ENCODE results near the gene SREBF2. TPM values are rescaled to one million over a fixed set of nuclear protein-coding genes. Genes with fewer than 3 reads are reported as not detected.

The SREBF2 gene
- total and polyA plus RNA-seq, 8 donors = 12.2 to 159 (median 48.3) TPM

GRCh38 chr22:41870786-41871185 lies 37.9 kb downstream of the SREBF2 start:
- TF ChIP-seq EP300 (IDR thresholded peaks at IDR 0.05) (no peak), POLR2AphosphoS5 (IDR thresholded peaks at IDR 0.05) (no peak), POLR2A (IDR thresholded peaks at IDR 0.05) (no peak), CTCF (IDR thresholded peaks at IDR 0.05) (no peak)
- 57 to 81% (median 76%) methylated on average over 4 of the region's 4 CpGs for WGBS, 5 donors
- intact Hi-C loops (cut with DNase I; ENCODE audit: low total_unique reads) = no loop called here
- Histone ChIP-seq H3K27ac (no peak overlapping the region), H3K4me3 (no peak overlapping the region), H3K4me1 (no peaks in the 10 kb centered on the region), H3K36me3 (peaks cover 70 to 96% (median 93%) of the 10 kb centered on the region in 4 donors), H3K9me3 (no peaks in the 10 kb centered on the region), H3K27me3 (no peaks in the 10 kb centered on the region)
- no peak for DNase-seq

- peaks cover 71 to 100% (median 100%) of the 10 kb centered on the region in 4 donors for H3K36me3 ChIP-seq
- TF ChIP-seq POLR2A (IDR thresholded peaks at IDR 0.05) (no peak), POLR2AphosphoS5 (IDR thresholded peaks at IDR 0.05) (no peak), EP300 (IDR thresholded peaks at IDR 0.05) (no peak), CTCF (IDR thresholded peaks at IDR 0.05) (no peak)
- H3K4me1 ChIP-seq = no peaks in the 10 kb centered on the region
- WGBS, 5 donors = 53 to 72% (median 60%) methylated on average over 5 of the region's 5 CpGs
- H3K4me3 ChIP-seq = no peak overlapping the region
- no peak overlapping the region for H3K27ac ChIP-seq
- no peaks in the 10 kb centered on the region for H3K27me3 ChIP-seq
- H3K9me3 ChIP-seq = no peaks in the 10 kb centered on the region
- intact Hi-C loops (cut with DNase I; ENCODE audit: low total_unique reads) = no loop called here
- DNase-seq = peak in 1 of 2 donors; percentile 23
Observed at GRCh38 chr22:41873391-41873790, 40.5 kb downstream of the SREBF2 start.

GRCh38 chr22:41874090-41874489 lies 41.2 kb downstream of the SREBF2 start:
- Histone ChIP-seq H3K36me3 (peaks cover 66 to 100% (median 100%) of the 10 kb centered on the region in 4 donors), H3K27me3 (no peaks in the 10 kb centered on the region), H3K4me3 (no peak overlapping the region), H3K4me1 (no peaks in the 10 kb centered on the region), H3K9me3 (no peaks in the 10 kb centered on the region), H3K27ac (no peak overlapping the region)
- intact Hi-C loops (cut with DNase I; ENCODE audit: low total_unique reads) = no loop called here
- TF ChIP-seq POLR2AphosphoS5 (IDR thresholded peaks at IDR 0.05) = no peak
- no peak for TF ChIP-seq POLR2A (IDR thresholded peaks at IDR 0.05)
- no peak for TF ChIP-seq EP300 (IDR thresholded peaks at IDR 0.05)
- no peak for TF ChIP-seq CTCF (IDR thresholded peaks at IDR 0.05)
- DNase-seq = no peak
- 78 to 91% (median 88%) methylated on average over 2 of the region's 2 CpGs for WGBS, 5 donors

- H3K4me3 ChIP-seq = no peak overlapping the region
- no peak overlapping the region for H3K27ac ChIP-seq
- peaks cover 62 to 100% (median 100%) of the 10 kb centered on the region in 4 donors for H3K36me3 ChIP-seq
- intact Hi-C loops (cut with DNase I; ENCODE audit: low total_unique reads) = no loop called here
- H3K9me3 ChIP-seq = no peaks in the 10 kb centered on the region
- WGBS, 5 donors = 87 to 89% (median 88%) methylated on average over 10 of the region's 10 CpGs
- H3K4me1 ChIP-seq = no peaks in the 10 kb centered on the region
- TF ChIP-seq EP300 (IDR thresholded peaks at IDR 0.05) = no peak
- no peak for TF ChIP-seq POLR2AphosphoS5 (IDR thresholded peaks at IDR 0.05)
- no peak for TF ChIP-seq POLR2A (IDR thresholded peaks at IDR 0.05)
- no peak for TF ChIP-seq CTCF (IDR thresholded peaks at IDR 0.05)
- no peak for DNase-seq
- H3K27me3 ChIP-seq = no peaks in the 10 kb centered on the region
Observed at GRCh38 chr22:41875531-41876270, 42.8 kb downstream of the SREBF2 start.
